H9 (cell line): Measurements from ENCODE around the gene FPR2. TPM values are rescaled to one million over a fixed set of nuclear protein-coding genes. Genes with fewer than 3 reads are reported as not detected.

Experiments
- DNase-seq: peaks from one replicate; pipeline ENCODE4 v3.0.0-alpha.2; 2017
- H2AFZ ChIP-seq: one replicate; pipeline ENCODE4 v1.6.1; 2013; ENCODE audit warnings: mild to moderate bottlenecking, low read length, control low read depth, moderate library complexity
- H2AK5ac ChIP-seq: 2 replicates; pipeline ENCODE4 v1.6.1; 2013; ENCODE audit warnings: low read length, control low read depth, mixed read lengths; ENCODE audit not compliant: insufficient read length
- H2BK120ac ChIP-seq: one replicate; pipeline ENCODE4 v1.6.1; 2013; ENCODE audit warnings: low read depth, mild to moderate bottlenecking, low read length, control low read depth, inconsistent platforms; ENCODE audit not compliant: poor library complexity, severe bottlenecking
- H2BK12ac ChIP-seq: 2 replicates; pipeline ENCODE4 v1.6.1; 2013; ENCODE audit warnings: low read length, control low read depth, mixed read lengths, low read depth; ENCODE audit not compliant: insufficient read length
- H2BK15ac ChIP-seq: 2 replicates; pipeline ENCODE4 v1.6.1; 2013; ENCODE audit warnings: low read depth, low read length, control low read depth
- H2BK20ac ChIP-seq: one replicate; pipeline ENCODE4 v1.6.1; 2013; ENCODE audit warnings: low read depth, mild to moderate bottlenecking, low read length, control low read depth, inconsistent platforms; ENCODE audit not compliant: poor library complexity, severe bottlenecking
- H2BK5ac ChIP-seq: 2 replicates; pipeline ENCODE4 v1.6.1; 2013; ENCODE audit warnings: low read length, control low read depth, mixed read lengths; ENCODE audit not compliant: insufficient read length
- H3K14ac ChIP-seq: 2 replicates; pipeline ENCODE4 v1.6.1; 2013; ENCODE audit warnings: low read length, control low read depth; ENCODE audit not compliant: insufficient read depth
- H3K18ac ChIP-seq: 2 replicates; pipeline ENCODE4 v1.6.1; 2013; ENCODE audit warnings: low read depth, mild to moderate bottlenecking, mixed read lengths, low read length, control low read depth; ENCODE audit not compliant: insufficient read length
- H3K23ac ChIP-seq: 2 replicates; pipeline ENCODE4 v1.6.1; 2013; ENCODE audit warnings: low read length, control low read depth, mixed read lengths, low read depth; ENCODE audit not compliant: insufficient read length
- H3K23me2 ChIP-seq: 2 replicates; pipeline ENCODE4 v1.6.1; 2013; ENCODE audit warnings: low read depth, mild to moderate bottlenecking, mixed read lengths, low read length, control low read depth; ENCODE audit not compliant: insufficient read length, poor library complexity, severe bottlenecking
- H3K27ac ChIP-seq: 2 replicates; pipeline ENCODE4 v1.5.1; 2013; ENCODE audit warnings: low read length, control low read depth, mixed read lengths, low read depth; ENCODE audit not compliant: insufficient read length
- H3K27me3 ChIP-seq: 2 replicates; pipeline ENCODE4 v1.6.1; 2013; ENCODE audit warnings: low read length, control low read depth, inconsistent platforms; ENCODE audit not compliant: insufficient read depth
- H3K4ac ChIP-seq: 2 replicates; pipeline ENCODE4 v1.6.1; 2013; ENCODE audit warnings: low read depth, mild to moderate bottlenecking, control low read depth, inconsistent platforms, low read length, moderate library complexity
- H3K4me1 ChIP-seq: 2 replicates; pipeline ENCODE4 v1.6.1; 2013; ENCODE audit warnings: low read length, control low read depth, inconsistent platforms; ENCODE audit not compliant: insufficient read depth
- H3K4me2 ChIP-seq: 2 replicates; pipeline ENCODE4 v1.6.1; 2013; ENCODE audit warnings: low read length, control low read depth, mixed read lengths; ENCODE audit not compliant: insufficient read length, insufficient read depth
- H3K56ac ChIP-seq: 2 replicates; pipeline ENCODE4 v1.6.1; 2013; ENCODE audit warnings: low read depth, mild to moderate bottlenecking, mixed read lengths, low read length, control low read depth; ENCODE audit not compliant: insufficient read length
- H3K79me1 ChIP-seq: 2 replicates; pipeline ENCODE4 v1.6.1; 2013; ENCODE audit warnings: low read depth, mild to moderate bottlenecking, moderate library complexity, low read length, control low read depth, inconsistent platforms; ENCODE audit not compliant: insufficient read depth, poor library complexity, severe bottlenecking
- H3K79me2 ChIP-seq: 2 replicates; pipeline ENCODE4 v1.6.1; 2013; ENCODE audit warnings: low read length, control low read depth, inconsistent platforms; ENCODE audit not compliant: insufficient read depth
- H3K9ac ChIP-seq: 2 replicates; pipeline ENCODE4 v1.6.1; 2013; ENCODE audit warnings: low read length, control low read depth, mixed read lengths; ENCODE audit not compliant: insufficient read length; ENCODE audit errors: extremely low read depth
- H3K9me3 ChIP-seq: one replicate; pipeline ENCODE4 v1.6.1; 2013; ENCODE audit warnings: low read depth, low read length, inconsistent platforms; ENCODE audit not compliant: control insufficient read depth
- H3T11ph ChIP-seq: one replicate; pipeline ENCODE4 v1.6.1; 2013; ENCODE audit warnings: mild to moderate bottlenecking, low read length, control low read depth, inconsistent platforms
- H4K20me1 ChIP-seq: one replicate; pipeline ENCODE4 v1.6.1; 2013; ENCODE audit not compliant: control insufficient read depth, insufficient read length, insufficient read depth
- H4K5ac ChIP-seq: 2 replicates; pipeline ENCODE4 v1.6.1; 2013; ENCODE audit warnings: low read depth, mild to moderate bottlenecking, mixed read lengths, low read length, control low read depth; ENCODE audit not compliant: insufficient read length
- H4K8ac ChIP-seq: replicated peaks from 2 replicates; pipeline ENCODE4 v1.6.1; 2013; ENCODE audit warnings: low read length, control low read depth, mixed read lengths, low read depth; ENCODE audit not compliant: insufficient read length
- H4K91ac ChIP-seq: 2 replicates; pipeline ENCODE4 v1.6.1; 2013; ENCODE audit warnings: low read depth, mild to moderate bottlenecking, moderate library complexity, mixed read lengths, low read length, control low read depth; ENCODE audit not compliant: insufficient read length
- H3K27ac Mint-ChIP-seq, 3 experiments: 2 replicates in 2 of 3; 3 replicates in 1 of 3; pipeline ENCODE4 v1.8.0; 2020 to 2021; ENCODE audit warnings: mixed read lengths in 3 of 3, mild to moderate bottlenecking in 1 of 3, moderate library complexity in 1 of 3
- H3K27me3 Mint-ChIP-seq: 2 replicates; pipeline ENCODE4 v1.8.0; 2021; ENCODE audit warnings: low read depth, mild to moderate bottlenecking, moderate library complexity, mixed read lengths
- H3K36me3 Mint-ChIP-seq, 3 experiments: 2 replicates in 2 of 3; 3 replicates in 1 of 3; pipeline ENCODE4 v1.8.0; 2020 to 2021; ENCODE audit warnings: low read depth in 3 of 3, mixed read lengths in 3 of 3; ENCODE audit not compliant: insufficient read depth in 1 of 3
- H3K4me1 Mint-ChIP-seq, 2 experiments: 2 replicates each; pipeline ENCODE4 v1.8.0; 2020; ENCODE audit warnings: mixed read lengths in 2 of 2
- H3K4me3 Mint-ChIP-seq, 2 experiments: 2 replicates in 1 of 2; 3 replicates in 1 of 2; pipeline ENCODE4 v1.8.0; 2020 to 2021; ENCODE audit warnings: mild to moderate bottlenecking in 2 of 2, mixed read lengths in 2 of 2, moderate library complexity in 1 of 2
- H3K9me3 Mint-ChIP-seq, 2 experiments: 2 replicates in 1 of 2; 3 replicates in 1 of 2; pipeline ENCODE4 v1.8.0; 2020; ENCODE audit warnings: mild to moderate bottlenecking in 2 of 2, mixed read lengths in 2 of 2, moderate library complexity in 1 of 2
- CTCF ChIP-seq: fragments of 200-600 bp; sonication (generic); conservative IDR thresholded peaks from 3 replicates; pipeline ENCODE4 v1.8.0; 2021; ENCODE audit warnings: antibody characterized with exemption, mild to moderate bottlenecking
- WGBS: extraction: QIAGEN DNeasy Blood & Tissue Kit; methylation state at CpG from one replicate; pipeline ENCODE4 v1.1.7; 2013; ENCODE audit warnings: missing lambda C conversion rate, low lambda C conversion rate, mixed read lengths; ENCODE audit not compliant: insufficient read length; ENCODE audit errors: extremely low coverage; 5-methylcytosine and 5-hydroxymethylcytosine counted together
- total RNA-seq: library from RNA; stranded (reverse); gene quantifications from 2 replicates; pipeline ENCODE4 v1.2.1, GENCODE V29; 2021

The FPR2 gene
- total RNA-seq, 1 experiment from 2014 or later = not detected

DNA sequence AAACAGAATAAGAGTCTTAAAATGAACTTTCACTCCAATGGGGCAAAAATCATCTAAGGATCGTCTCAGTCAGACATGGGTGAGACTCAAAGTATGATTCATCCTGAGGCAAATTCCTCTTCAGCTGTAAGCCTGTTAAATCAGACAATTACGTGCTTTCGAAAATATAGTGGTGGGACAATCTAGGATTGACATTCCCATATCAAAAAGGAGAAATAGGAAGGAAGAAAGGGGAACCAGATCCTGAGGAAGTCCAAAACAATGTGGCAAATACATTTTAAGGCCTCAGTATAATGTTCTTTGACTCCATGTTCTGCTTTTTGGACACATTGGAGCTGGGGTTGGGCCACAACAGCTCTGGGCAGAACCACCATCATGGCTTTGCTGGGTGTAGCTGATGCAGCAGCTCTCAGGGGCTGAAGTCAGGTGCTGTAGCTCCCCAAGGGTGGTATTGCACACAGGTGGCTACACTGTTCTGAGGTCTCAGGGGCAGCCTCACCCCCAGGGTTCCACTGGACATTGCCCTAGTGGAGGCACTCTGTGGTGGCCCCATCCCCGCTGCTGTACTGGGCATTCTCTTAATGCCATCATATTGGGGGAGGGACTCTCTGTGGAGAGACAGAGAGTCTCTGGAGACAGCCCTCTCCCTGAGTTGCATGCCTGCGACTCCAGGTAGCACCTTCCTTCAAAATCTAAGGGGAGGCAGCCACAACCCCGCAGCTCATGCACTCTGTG, 28.2 kb downstream of the FPR2 start:
- no peak for DNase-seq
- Histone ChIP-seq H3K79me1 (no peaks in the 10 kb centered on the region), H4K8ac (no peak overlapping the region), H2AK5ac (no peak overlapping the region), H3T11ph (no peak overlapping the region), H3K56ac (no peak overlapping the region), H3K4ac (no peak overlapping the region), H3K9ac (no peak overlapping the region), H2BK5ac (no peak overlapping the region), H4K20me1 (no peaks in the 10 kb centered on the region), H4K91ac (no peak overlapping the region), H3K23me2 (no peaks in the 10 kb centered on the region), H3K4me1 (no peaks in the 10 kb centered on the region), H2BK20ac (no peak overlapping the region), H3K14ac (no peak overlapping the region), H3K23ac (no peak overlapping the region), H2BK120ac (no peak overlapping the region), H4K5ac (no peak overlapping the region), H3K79me2 (no peaks in the 10 kb centered on the region), H3K27me3 (no peaks in the 10 kb centered on the region), H2BK12ac (no peak overlapping the region), H2AFZ (no peak overlapping the region), H3K9me3 (no peaks in the 10 kb centered on the region), H3K18ac (no peak overlapping the region), H2BK15ac (no peak overlapping the region), H3K4me2 (no peak overlapping the region), H3K27ac (no peak overlapping the region)
- Mint-ChIP-seq H3K9me3 (peaks cover 50 to 66% of the 10 kb centered on the region in 2 experiments), H3K27ac (no peak overlapping the region), H3K36me3 (peaks cover 0 to 6% (median 3%) of the 10 kb centered on the region in 3 experiments; a peak in 1 of 7 replicates), H3K4me3 (no peak overlapping the region), H3K4me1 (no peaks in the 10 kb centered on the region), H3K27me3 (peaks cover 8% of the 10 kb centered on the region)
- no peak for TF ChIP-seq CTCF
- no CpG with 5 or more reads among the region's 6 CpGs for WGBS
